Type B pancreatic cell (in vitro differentiated cells): ENCODE results near the gene ARMC3. TPM values are rescaled to one million over a fixed set of nuclear protein-coding genes. Genes with fewer than 3 reads are reported as not detected.

Experiments used
- DNase-seq: peaks from one replicate; pipeline ENCODE4 v3.0.0; 2021; ENCODE audit warnings: mixed read lengths; ENCODE audit not compliant: unreplicated experiment; ENCODE audit errors: extremely low spot score
- H3K27ac Mint-ChIP-seq: 2 replicates; pipeline ENCODE4 v1.8.0; 2021; ENCODE audit warnings: mild to moderate bottlenecking, mixed read lengths
- H3K27me3 Mint-ChIP-seq: 2 replicates; pipeline ENCODE4 v1.8.0; 2021; ENCODE audit warnings: mixed read lengths
- H3K36me3 Mint-ChIP-seq: 2 replicates; pipeline ENCODE4 v1.8.0; 2021; ENCODE audit warnings: mixed read lengths
- H3K4me1 Mint-ChIP-seq: one replicate; pipeline ENCODE4 v1.8.0; 2021; ENCODE audit warnings: mixed read lengths; ENCODE audit not compliant: unreplicated experiment
- H3K4me3 Mint-ChIP-seq: 2 replicates; pipeline ENCODE4 v1.8.0; 2021; ENCODE audit warnings: mild to moderate bottlenecking, mixed read lengths
- H3K9me3 Mint-ChIP-seq: 2 replicates; pipeline ENCODE4 v1.8.0; 2021; ENCODE audit warnings: mixed read lengths
- total RNA-seq: library from RNA; stranded (reverse); gene quantifications from 2 replicates; pipeline ENCODE4 v1.2.1, GENCODE V29; 2021; ENCODE audit warnings: low replicate concordance
- TF ChIP-seq, protein P1 (sequence below): fragments of 200-600 bp; sonication (generic); conservative IDR thresholded peaks from 2 replicates; pipeline ENCODE4 v1.5.0; 2021; ENCODE audit warnings: antibody characterized with exemption, mild to moderate bottlenecking

Gene ARMC3
- total RNA-seq, 1 donor from 2014 or later, result 10.4 TPM

DNA sequence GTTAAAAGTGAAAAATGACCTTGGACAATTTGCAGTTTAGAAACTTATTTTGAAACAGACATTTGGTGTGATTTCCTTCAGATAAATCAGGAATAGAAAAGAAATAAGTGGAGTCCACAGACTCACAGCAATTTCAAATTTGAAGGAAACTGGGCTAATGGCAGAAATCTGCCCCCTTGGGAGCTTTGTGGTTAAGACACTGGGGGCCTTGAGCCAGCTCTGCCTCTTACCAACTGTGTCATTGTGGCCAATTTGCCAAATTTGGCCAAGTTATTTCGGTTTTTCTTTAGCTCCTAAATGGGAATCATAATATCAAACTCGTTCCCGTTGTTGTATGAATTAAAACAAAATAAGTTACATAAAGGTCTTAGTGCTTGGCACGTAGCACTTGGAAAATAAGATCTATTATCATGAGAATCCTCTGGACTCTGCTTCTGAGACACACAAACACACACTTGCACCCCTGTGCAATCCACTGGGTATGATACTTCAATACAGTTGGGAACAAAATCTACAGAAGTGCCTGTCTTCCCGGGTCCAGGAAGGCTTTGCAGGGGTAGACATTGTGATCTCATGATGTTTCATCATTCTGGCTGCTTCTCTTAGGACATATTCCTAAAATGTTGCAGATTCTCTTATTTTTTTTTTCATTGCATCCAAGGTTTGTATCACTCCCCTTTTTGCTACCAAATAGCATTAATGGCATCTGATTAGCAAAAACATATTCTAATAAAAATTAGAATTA is 4.9 kb downstream of the ARMC3 start:
- Mint-ChIP-seq H3K27ac (no peak overlapping the region), H3K4me1 (peaks cover 5% of the 10 kb centered on the region), H3K4me3 (no peak overlapping the region), H3K27me3 (no peaks in the 10 kb centered on the region), H3K36me3 (no peaks in the 10 kb centered on the region), H3K9me3 (no peaks in the 10 kb centered on the region)
- DNase-seq, result no peak
- TF ChIP-seq, protein P1, sequence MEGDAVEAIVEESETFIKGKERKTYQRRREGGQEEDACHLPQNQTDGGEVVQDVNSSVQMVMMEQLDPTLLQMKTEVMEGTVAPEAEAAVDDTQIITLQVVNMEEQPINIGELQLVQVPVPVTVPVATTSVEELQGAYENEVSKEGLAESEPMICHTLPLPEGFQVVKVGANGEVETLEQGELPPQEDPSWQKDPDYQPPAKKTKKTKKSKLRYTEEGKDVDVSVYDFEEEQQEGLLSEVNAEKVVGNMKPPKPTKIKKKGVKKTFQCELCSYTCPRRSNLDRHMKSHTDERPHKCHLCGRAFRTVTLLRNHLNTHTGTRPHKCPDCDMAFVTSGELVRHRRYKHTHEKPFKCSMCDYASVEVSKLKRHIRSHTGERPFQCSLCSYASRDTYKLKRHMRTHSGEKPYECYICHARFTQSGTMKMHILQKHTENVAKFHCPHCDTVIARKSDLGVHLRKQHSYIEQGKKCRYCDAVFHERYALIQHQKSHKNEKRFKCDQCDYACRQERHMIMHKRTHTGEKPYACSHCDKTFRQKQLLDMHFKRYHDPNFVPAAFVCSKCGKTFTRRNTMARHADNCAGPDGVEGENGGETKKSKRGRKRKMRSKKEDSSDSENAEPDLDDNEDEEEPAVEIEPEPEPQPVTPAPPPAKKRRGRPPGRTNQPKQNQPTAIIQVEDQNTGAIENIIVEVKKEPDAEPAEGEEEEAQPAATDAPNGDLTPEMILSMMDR, result no peak

DNA sequence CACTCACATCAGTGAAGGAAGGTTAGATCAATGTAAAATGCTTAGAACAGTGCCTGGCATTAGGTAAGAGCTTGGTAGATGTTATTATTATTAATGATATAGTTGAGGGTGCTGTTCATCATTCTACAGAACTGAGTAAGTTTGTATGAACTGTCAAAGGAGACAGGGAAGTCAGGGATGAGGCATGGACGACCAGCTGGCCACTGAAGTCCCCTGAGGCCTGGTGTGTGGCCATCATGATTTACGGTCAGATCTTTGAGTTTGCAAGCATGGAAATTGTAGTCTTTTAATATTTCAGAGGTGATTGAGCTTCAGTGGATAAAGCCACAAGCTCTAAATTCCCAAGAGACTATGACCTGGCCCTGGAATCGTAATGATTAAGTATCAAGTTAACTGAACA is 6.9 kb downstream of the ARMC3 start:
- no peak for DNase-seq
- TF ChIP-seq, protein P1, result no peak
- Mint-ChIP-seq H3K36me3 (no peaks in the 10 kb centered on the region), H3K4me3 (no peak overlapping the region), H3K4me1 (peaks cover 5% of the 10 kb centered on the region), H3K27ac (no peak overlapping the region), H3K27me3 (no peaks in the 10 kb centered on the region), H3K9me3 (no peaks in the 10 kb centered on the region)

DNA sequence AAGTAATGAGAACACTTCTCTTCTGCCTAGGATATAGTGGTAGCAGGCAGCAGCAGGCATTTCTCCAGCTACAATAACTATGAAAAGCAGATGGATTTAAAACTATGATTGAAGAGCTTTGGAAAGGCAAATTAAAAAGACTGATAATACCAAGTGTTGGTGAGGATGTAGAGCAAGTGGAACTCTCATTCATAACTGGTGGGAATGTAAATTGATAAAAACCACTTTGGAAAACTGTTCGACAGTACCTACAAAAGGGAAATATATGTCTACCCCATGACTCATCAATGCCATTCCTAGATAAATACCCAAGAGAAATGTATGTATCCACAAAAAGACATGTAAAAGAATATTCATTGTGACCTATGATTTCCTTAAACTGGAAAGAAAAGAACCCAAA is 14.6 kb downstream of the ARMC3 start:
- H3K36me3 Mint-ChIP-seq, result no peaks in the 10 kb centered on the region
- no peaks in the 10 kb centered on the region for H3K4me1 Mint-ChIP-seq
- H3K27me3 Mint-ChIP-seq, result no peaks in the 10 kb centered on the region
- peaks cover 14% of the 10 kb centered on the region for H3K9me3 Mint-ChIP-seq
- no peak overlapping the region for H3K27ac Mint-ChIP-seq
- no peak for DNase-seq
- no peak overlapping the region for H3K4me3 Mint-ChIP-seq
- TF ChIP-seq, protein P1, result no peak

DNA sequence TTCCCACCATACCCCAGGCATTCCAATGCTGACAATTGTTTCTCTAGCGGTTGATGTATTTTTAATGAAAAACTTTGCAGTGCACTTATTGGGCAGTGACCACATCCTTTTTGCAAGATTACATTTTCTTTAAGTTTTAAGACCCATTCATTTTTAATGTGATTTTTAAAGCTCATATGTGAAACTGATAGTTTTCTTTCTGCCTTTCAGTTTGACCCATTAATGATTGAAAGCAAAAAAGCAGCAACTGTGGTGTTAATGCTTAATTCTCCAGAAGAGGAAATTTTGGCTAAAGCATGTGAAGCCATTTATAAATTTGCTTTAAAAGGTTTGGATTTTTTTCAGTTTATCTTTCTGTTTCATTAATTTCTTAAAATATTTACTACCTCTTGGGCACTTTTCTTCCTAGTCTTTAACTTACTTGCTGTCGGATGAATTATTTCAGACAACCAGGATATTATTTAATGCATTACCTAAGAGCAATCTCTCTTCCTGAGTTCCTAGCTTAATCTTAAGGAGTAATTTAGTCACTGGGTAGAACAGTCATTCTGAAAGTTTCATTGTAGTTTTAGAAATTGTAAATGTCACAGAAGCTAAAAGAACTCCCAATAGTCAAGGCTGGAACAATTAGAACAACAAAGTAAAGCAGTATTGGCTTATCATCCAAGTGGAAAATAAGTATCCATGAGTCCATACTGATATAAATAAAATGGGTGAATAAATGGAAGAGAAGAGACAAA is 18.3 kb downstream of the ARMC3 start:
- Mint-ChIP-seq H3K27ac (no peak overlapping the region), H3K4me3 (no peak overlapping the region), H3K36me3 (no peaks in the 10 kb centered on the region), H3K27me3 (no peaks in the 10 kb centered on the region), H3K4me1 (no peaks in the 10 kb centered on the region), H3K9me3 (peaks cover 14% of the 10 kb centered on the region)
- no peak for DNase-seq
- TF ChIP-seq, protein P1, result no peak

DNA sequence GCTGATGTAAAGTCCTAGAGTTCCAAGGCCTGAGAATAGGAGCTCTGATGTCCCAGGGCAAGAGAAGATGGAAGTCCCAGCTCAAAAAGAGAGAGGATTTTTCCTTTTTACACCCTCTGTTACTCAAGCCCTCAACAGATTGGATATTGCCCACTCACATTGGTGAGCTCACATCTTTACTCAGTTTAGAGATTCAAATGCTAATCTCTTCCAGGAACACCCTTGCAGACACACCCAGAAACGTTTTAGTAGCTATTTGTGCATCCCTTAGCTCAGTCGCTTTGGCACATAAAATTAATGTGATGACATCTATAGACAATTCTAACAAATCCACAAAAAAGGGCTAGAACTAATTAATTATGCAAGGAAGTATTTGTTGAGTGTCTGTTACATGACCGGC is 27.1 kb downstream of the ARMC3 start:
- Mint-ChIP-seq H3K4me1 (no peaks in the 10 kb centered on the region), H3K27ac (no peak overlapping the region), H3K9me3 (no peaks in the 10 kb centered on the region), H3K27me3 (no peaks in the 10 kb centered on the region), H3K36me3 (no peaks in the 10 kb centered on the region), H3K4me3 (no peak overlapping the region)
- no peak for DNase-seq
- TF ChIP-seq, protein P1, result no peak
